COLO668 (cell line): Measurements from ENCODE around the gene FHAD1.
A peak's percentile ranks its signal among the peaks of the same experiment; 100 is the strongest.

Source experiments
- DNase-seq: peaks from one replicate; lab custom pipeline; 2025; ENCODE audit not compliant: unreplicated experiment; lab: John Stamatoyannopoulos, UW

The FHAD1 gene

GRCh38 chr1:15343729-15344128, 96.7 kb downstream of the FHAD1 start:
- DNase-seq: no peak

GRCh38 chr1:15344380-15344779, 97.4 kb downstream of the FHAD1 start:
- DNase-seq: no peak

GRCh38 chr1:15344800-15345704, 98.0 kb downstream of the FHAD1 start:
- DNase-seq: no peak

DNA sequence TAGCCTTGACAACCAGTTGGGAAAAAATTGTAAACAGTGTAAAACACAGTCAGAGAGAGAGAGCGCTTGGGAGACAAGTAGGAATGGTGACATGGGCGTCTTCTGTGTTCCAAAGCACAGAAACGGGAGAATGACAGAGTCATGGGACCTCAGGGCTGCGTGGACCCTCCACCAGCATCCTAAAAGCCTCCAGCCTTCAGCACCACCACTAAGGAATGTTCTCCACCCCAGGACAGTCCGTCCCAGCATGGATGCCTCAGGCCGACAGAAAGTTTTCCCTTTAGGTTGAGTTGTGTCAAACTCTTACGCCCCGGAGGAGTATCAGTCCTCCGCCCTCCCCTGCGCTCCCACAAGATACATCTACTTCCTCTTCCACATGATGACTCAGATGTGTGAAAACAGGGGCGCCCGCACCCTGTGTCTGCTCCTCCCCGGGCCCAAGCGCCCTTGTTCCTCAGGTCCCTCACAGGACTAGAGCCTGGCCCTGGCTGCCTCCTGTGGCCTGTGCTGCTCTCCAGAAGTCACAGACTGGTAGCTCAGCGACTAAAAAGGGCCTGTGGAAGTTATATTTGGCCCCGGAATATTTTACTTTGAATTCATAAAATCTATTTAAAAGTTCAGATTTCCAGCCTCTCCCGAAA, 98.8 kb downstream of the FHAD1 start:
- DNase-seq: no peak

- no peak for DNase-seq
These were observed 99.5 kb downstream of the FHAD1 start for GRCh38 chr1:15346346-15347030.

DNA sequence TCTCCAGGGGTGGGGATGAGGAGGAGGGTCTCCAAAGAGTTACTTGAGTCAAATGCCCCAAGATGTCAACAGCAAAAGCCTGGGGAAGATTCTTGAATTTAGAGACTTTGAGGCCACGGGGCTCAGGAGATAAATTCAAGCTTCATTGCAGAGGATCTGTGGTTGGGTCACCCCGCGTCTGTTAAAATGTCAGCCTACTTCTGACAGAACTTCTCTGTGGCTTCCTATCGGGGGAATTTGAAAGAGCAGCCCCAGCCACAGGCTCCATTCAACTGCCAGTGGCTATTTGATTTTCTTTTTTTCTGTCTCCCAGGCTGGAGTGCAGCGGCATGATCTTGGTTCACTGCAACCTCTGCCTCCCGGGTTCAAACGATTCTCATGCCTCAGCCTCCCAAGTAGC, 100.2 kb downstream of the FHAD1 start:
- no peak for DNase-seq

GRCh38 chr1:15348648-15349047, 101.6 kb downstream of the FHAD1 start:
- no peak for DNase-seq

- DNase-seq: no peak
These were observed 102.1 kb downstream of the FHAD1 start for GRCh38 chr1:15349133-15349532.

GRCh38 chr1:15350151-15350550, 103.1 kb downstream of the FHAD1 start:
- DNase-seq: no peak

DNA sequence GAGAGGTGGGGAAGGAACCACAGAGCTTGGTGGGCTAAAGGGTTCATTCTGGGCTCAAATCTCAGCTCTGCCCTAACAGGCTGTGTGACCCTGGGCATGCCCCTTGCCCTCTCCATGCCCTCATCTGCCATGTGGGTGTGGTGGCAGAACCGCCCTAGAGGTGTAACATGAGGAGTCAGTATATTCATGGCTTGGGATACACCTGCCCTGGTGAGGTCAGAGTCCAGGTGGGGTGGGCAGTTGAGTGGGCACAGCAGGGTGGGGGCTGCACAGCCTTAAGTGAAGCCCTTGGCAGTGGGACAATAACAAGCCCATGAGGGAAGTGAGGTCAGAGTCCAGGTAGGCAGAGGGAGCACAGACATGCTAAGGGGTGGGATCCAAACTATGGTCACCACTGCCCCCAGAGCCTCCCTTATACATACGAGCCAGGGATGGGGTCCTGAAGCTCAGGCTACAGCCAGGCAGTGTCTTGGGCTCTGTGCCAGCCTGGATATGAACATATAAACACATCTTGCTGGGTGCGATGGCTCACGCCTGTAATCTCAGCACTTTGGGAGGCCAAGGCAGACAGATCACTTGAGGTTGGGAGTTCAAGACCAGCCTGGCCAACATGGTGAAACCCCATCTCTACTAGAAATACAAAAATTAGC, 103.7 kb downstream of the FHAD1 start:
- DNase-seq: peak; percentile 78

- DNase-seq: no peak
These were observed 104.3 kb downstream of the FHAD1 start for GRCh38 chr1:15351310-15351709.

DNA sequence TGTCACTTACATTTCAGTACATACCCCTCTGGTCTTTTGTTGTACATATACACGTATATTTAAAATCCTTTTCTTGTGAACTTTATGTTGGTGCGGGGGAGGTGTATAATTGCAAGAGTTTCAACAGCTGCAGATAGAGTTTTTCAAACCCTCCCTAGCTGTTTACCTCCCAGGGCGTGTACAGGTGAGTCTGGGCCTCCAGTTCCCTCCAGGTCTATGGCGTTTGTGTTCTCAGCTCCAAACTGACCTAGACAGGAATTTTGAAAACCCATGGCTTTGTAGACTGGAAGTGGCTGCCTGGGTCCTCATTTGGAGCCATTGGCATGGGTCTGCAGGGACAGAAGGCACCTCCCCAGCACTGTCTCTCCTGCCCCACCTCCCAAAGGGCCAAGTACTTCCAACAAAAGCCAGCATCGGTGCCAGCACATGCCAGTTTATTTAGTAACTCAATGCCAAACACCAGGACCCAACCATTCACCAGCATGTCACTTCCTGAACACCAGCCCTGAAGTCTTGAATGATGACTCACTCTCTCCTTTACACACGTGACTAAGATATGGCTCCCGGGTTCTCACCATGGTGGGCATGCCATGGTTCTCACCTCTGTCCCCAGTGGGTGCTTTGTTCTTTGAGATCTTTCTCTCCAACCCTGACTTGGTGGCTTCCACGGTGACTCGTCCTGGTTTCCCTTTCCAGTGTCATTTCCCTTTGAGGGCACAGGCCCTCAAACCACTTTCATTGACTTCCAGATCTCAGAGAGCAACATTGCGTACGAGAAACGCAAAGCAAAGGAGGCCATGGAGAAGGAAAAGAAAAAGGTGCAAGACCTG, 105.3 kb downstream of the FHAD1 start:
- DNase-seq: peak; percentile 88

DNA sequence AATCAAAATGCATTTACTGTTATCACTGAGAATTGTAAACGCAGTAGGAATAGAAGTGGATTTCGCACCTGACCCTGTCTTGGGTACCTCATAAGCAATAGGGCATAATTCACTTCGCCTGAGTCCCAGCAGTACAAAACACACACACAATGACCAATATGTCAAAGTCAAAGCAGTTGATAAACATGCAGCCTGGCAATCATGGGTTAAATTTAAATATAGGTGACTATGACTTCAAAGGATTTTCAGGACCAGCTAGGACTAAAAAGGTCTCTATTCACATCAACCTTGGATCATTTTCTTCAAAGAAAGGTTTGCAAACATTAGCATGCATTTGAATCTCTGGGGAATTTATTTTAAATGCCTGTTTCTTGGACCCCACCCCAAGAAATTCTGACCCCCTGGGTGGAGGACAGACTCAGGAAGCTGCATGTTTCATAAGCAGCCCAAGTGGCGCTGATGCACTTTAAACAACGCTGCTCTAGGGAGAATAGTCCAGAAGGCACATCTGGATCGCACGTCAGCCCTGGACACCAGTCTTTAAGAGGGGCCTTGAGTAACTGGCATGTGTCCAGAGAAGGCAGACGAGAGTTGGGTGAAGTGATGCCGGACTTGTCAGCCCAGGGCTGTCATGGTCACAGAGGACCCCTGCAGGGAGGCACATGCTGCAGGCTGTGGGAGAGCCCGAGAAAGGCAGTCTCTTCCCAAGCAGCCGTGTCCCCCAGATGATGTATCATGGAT, 107.0 kb downstream of the FHAD1 start:
- no peak for DNase-seq

DNA sequence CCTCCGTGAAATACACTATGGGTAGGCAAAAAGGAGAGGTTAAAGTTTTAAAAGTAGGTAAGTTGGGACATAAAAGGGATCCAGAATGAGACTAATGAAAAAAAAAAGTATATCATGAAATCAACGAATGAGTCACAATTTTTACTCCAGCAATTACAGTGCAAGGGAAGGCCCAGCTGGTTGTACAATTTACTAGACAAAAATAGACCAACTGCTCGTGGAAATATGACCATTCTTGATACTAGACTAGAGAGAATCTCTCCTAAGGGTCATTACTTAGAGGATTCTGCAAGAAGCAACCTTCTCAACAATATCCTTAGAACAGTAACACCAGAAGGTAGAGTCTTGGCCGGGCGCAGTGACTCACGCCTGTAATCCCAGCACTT, 107.5 kb downstream of the FHAD1 start:
- DNase-seq: no peak

GRCh38 chr1:15355968-15356625, 109.1 kb downstream of the FHAD1 start:
- DNase-seq: no peak

GRCh38 chr1:15357612-15358207, 110.7 kb downstream of the FHAD1 start:
- no peak for DNase-seq

GRCh38 chr1:15358565-15359133, 111.6 kb downstream of the FHAD1 start:
- no peak for DNase-seq

DNA sequence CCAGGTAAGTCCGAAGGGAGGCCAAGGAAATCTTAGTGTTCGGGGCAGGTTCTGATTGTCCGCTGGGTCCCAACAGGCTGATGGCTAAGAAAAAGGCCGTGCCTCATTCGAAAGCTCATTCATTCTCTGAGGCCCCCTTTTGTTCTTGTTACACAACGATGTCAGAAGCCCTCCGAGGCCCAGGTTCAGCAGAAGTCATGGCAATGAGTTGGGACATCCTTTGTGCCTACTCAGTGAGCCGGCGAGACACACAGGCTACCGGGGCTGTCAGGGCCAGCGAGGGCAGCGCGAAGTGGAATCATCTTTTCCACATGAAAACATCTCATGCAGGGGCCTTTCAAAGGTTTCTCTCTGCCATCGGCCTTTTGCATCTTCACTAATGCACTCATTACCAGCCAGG, 113.7 kb downstream of the FHAD1 start:
- DNase-seq: no peak
